ENCODE results near the gene MYH14.

GRCh38 chr19:50175924-50176323 lies 27.5 kb upstream of the MYH14 start:
- TF ChIP-seq CTCF (IDR thresholded peaks at IDR 0.05): no peak
- no peak for TF ChIP-seq EP300 (IDR thresholded peaks at IDR 0.05)
- no peak for TF ChIP-seq POLR2A (IDR thresholded peaks at IDR 0.05)
